BLaER1 treated with 17β-estradiol and CSF1 and Interleukin-3, amounts not matched to agents 10 nM and 100 nM (cell line): ENCODE data around the gene IMMP2L.

Source experiments
- H3K27ac ChIP-seq, 11 experiments: shearing (Covaris generic); formaldehyde crosslinking; 2 replicates each; pipeline ENCODE4 v1.8.1; 2022
- H3K27me3 ChIP-seq, 11 experiments: shearing (Covaris generic); formaldehyde crosslinking; 2 replicates each; pipeline ENCODE4 v1.8.1; 2022
- H3K36me3 ChIP-seq, 11 experiments: shearing (Covaris generic); formaldehyde crosslinking; 2 replicates each; pipeline ENCODE4 v1.8.1; 2022
- H3K4me1 ChIP-seq, 10 experiments: shearing (Covaris generic); formaldehyde crosslinking; 2 replicates each; pipeline ENCODE4 v1.8.1; 2022
- H3K4me2 ChIP-seq, 11 experiments: shearing (Covaris generic); formaldehyde crosslinking; 2 replicates each; pipeline ENCODE4 v1.8.1; 2022
- H3K4me3 ChIP-seq, 10 experiments: shearing (Covaris generic); formaldehyde crosslinking; 2 replicates each; pipeline ENCODE4 v1.8.1; 2022
- H3K9ac ChIP-seq, 11 experiments: shearing (Covaris generic); formaldehyde crosslinking; 2 replicates each; pipeline ENCODE4 v1.8.1; 2022
- H3K9me3 ChIP-seq, 11 experiments: shearing (Covaris generic); formaldehyde crosslinking; replicated peaks in 1 of 11; 2 replicates each; pipeline ENCODE4 v1.8.1; 2022
- H4K20me1 ChIP-seq, 11 experiments: shearing (Covaris generic); formaldehyde crosslinking; 2 replicates each; pipeline ENCODE4 v1.8.1; 2022
- Cebpa-rat ChIP-seq, 11 experiments: shearing (Covaris generic); IDR thresholded peaks; 2 replicates each; pipeline ENCODE4 v1.8.1; 2022

IMMP2L gene

GRCh38 chr7:111199643-111200042 lies 362.6 kb downstream of the IMMP2L start:
- no peak for TF ChIP-seq Cebpa-rat (IDR thresholded peaks at IDR 0.05)

GRCh38 chr7:111198255-111198654 lies 364.0 kb downstream of the IMMP2L start:
- no peaks in the 10 kb centered on the region for H4K20me1 ChIP-seq
- H3K36me3 ChIP-seq: no peaks in the 10 kb centered on the region
- peak overlapping the region in 3 of 11 experiments; percentile 6 to 50 (median 32); a peak in 5 of 22 replicates for H3K4me2 ChIP-seq
- no peak overlapping the region for H3K4me3 ChIP-seq
- no peak for TF ChIP-seq Cebpa-rat (IDR thresholded peaks at IDR 0.05)
- H3K27me3 ChIP-seq: no peaks in the 10 kb centered on the region
- H3K4me1 ChIP-seq: peaks cover 0 to 16% (median 0%) of the 10 kb centered on the region in 10 experiments; a peak in 3 of 20 replicates
- H3K9me3 ChIP-seq: 0 out of 22 replicates have a peak, but pooled peaks cover 0 to 3% (median 0%) of the 10 kb centered on the region in 11 experiments
- H3K9ac ChIP-seq: no peak overlapping the region
- no peak overlapping the region for H3K27ac ChIP-seq

More at GRCh38 chr7:111199643-111200042, 362.6 kb downstream of the IMMP2L start:
- H3K4me2 ChIP-seq: no peak overlapping the region
- no peak overlapping the region for H3K27ac ChIP-seq
- H3K4me3 ChIP-seq: no peak overlapping the region
- H3K27me3 ChIP-seq: no peaks in the 10 kb centered on the region
- H3K4me1 ChIP-seq: peaks cover 0 to 16% (median 0%) of the 10 kb centered on the region in 10 experiments; a peak in 3 of 20 replicates
- no peak overlapping the region for H3K9ac ChIP-seq
- no peaks in the 10 kb centered on the region for H3K36me3 ChIP-seq
- 0 out of 22 replicates have a peak, but pooled peaks cover 0 to 3% (median 0%) of the 10 kb centered on the region in 11 experiments for H3K9me3 ChIP-seq
- no peaks in the 10 kb centered on the region for H4K20me1 ChIP-seq

- H3K36me3 ChIP-seq: no peaks in the 10 kb centered on the region
- no peak overlapping the region for H3K9ac ChIP-seq
- no peaks in the 10 kb centered on the region for H3K27me3 ChIP-seq
- H3K9me3 ChIP-seq: no peaks in the 10 kb centered on the region
- no peaks in the 10 kb centered on the region for H4K20me1 ChIP-seq
- H3K27ac ChIP-seq: no peak overlapping the region
- peaks cover 0 to 16% (median 0%) of the 10 kb centered on the region in 10 experiments; a peak in 3 of 20 replicates for H3K4me1 ChIP-seq
- TF ChIP-seq Cebpa-rat (IDR thresholded peaks at IDR 0.05): no peak
- no peak overlapping the region for H3K4me3 ChIP-seq
- H3K4me2 ChIP-seq: no peak overlapping the region
Measured at GRCh38 chr7:111196655-111197054, 365.6 kb downstream of the IMMP2L start.

- Histone ChIP-seq H3K27ac (no peak overlapping the region), H3K27me3 (no peaks in the 10 kb centered on the region), H3K4me3 (no peak overlapping the region), H3K4me2 (no peak overlapping the region), H3K9me3 (peaks cover 0 to 7% (median 0%) of the 10 kb centered on the region in 11 experiments; a peak in 3 of 22 replicates), H4K20me1 (no peaks in the 10 kb centered on the region), H3K4me1 (peaks cover 0 to 8% (median 0%) of the 10 kb centered on the region in 10 experiments; a peak in 1 of 20 replicates), H3K36me3 (no peaks in the 10 kb centered on the region), H3K9ac (no peak overlapping the region)
- no peak for TF ChIP-seq Cebpa-rat (IDR thresholded peaks at IDR 0.05)
Measured at GRCh38 chr7:111192614-111193413, 369.5 kb downstream of the IMMP2L start.

GRCh38 chr7:111190804-111191203 lies 371.5 kb downstream of the IMMP2L start:
- Histone ChIP-seq H3K9me3 (peaks cover 0 to 7% (median 0%) of the 10 kb centered on the region in 11 experiments; a peak in 3 of 22 replicates), H3K4me2 (no peak overlapping the region), H3K4me1 (no peaks in the 10 kb centered on the region), H4K20me1 (no peaks in the 10 kb centered on the region; a peak in 1 of 22 replicates), H3K9ac (no peak overlapping the region), H3K27ac (no peak overlapping the region), H3K4me3 (no peak overlapping the region), H3K27me3 (no peaks in the 10 kb centered on the region), H3K36me3 (no peaks in the 10 kb centered on the region)
- no peak for TF ChIP-seq Cebpa-rat (IDR thresholded peaks at IDR 0.05)

- H3K4me1 ChIP-seq: no peaks in the 10 kb centered on the region
- no peaks in the 10 kb centered on the region for H3K36me3 ChIP-seq
- H3K9me3 ChIP-seq: peaks cover 0 to 13% (median 5%) of the 10 kb centered on the region in 11 experiments; a peak in 6 of 22 replicates
- TF ChIP-seq Cebpa-rat (IDR thresholded peaks at IDR 0.05): no peak
- no peaks in the 10 kb centered on the region; a peak in 1 of 22 replicates for H4K20me1 ChIP-seq
- no peak overlapping the region for H3K4me2 ChIP-seq
- no peak overlapping the region for H3K9ac ChIP-seq
- H3K27me3 ChIP-seq: no peaks in the 10 kb centered on the region
- no peak overlapping the region for H3K4me3 ChIP-seq
- H3K27ac ChIP-seq: no peak overlapping the region
Measured at GRCh38 chr7:111184987-111185386, 377.3 kb downstream of the IMMP2L start.

GRCh38 chr7:111183321-111183720 lies 379.0 kb downstream of the IMMP2L start:
- no peak for TF ChIP-seq Cebpa-rat (IDR thresholded peaks at IDR 0.05)
- H3K27me3 ChIP-seq: no peaks in the 10 kb centered on the region
- no peak overlapping the region for H3K9ac ChIP-seq
- no peaks in the 10 kb centered on the region; a peak in 1 of 22 replicates for H4K20me1 ChIP-seq
- H3K9me3 ChIP-seq: peaks cover 0 to 22% (median 5%) of the 10 kb centered on the region in 11 experiments; a peak in 9 of 22 replicates
- H3K27ac ChIP-seq: no peak overlapping the region
- H3K4me1 ChIP-seq: no peaks in the 10 kb centered on the region
- no peaks in the 10 kb centered on the region for H3K36me3 ChIP-seq
- H3K4me2 ChIP-seq: no peak overlapping the region
- no peak overlapping the region for H3K4me3 ChIP-seq

- H3K4me1 ChIP-seq: no peaks in the 10 kb centered on the region
- no peak overlapping the region for H3K9ac ChIP-seq
- H3K27ac ChIP-seq: no peak overlapping the region
- H3K27me3 ChIP-seq: no peaks in the 10 kb centered on the region
- H3K36me3 ChIP-seq: no peaks in the 10 kb centered on the region
- TF ChIP-seq Cebpa-rat (IDR thresholded peaks at IDR 0.05): no peak
- H3K4me3 ChIP-seq: no peak overlapping the region
- no peaks in the 10 kb centered on the region for H4K20me1 ChIP-seq
- H3K9me3 ChIP-seq: peaks cover 0 to 22% (median 5%) of the 10 kb centered on the region in 11 experiments; a peak in 8 of 22 replicates
- no peak overlapping the region for H3K4me2 ChIP-seq
Measured at GRCh38 chr7:111180338-111180737, 382.0 kb downstream of the IMMP2L start.

- Histone ChIP-seq H3K27ac (no peak overlapping the region), H3K27me3 (no peaks in the 10 kb centered on the region), H3K9me3 (peaks cover 0 to 11% (median 0%) of the 10 kb centered on the region in 11 experiments; a peak in 5 of 22 replicates), H3K9ac (no peak overlapping the region), H3K4me3 (no peak overlapping the region), H3K36me3 (no peaks in the 10 kb centered on the region), H3K4me1 (no peaks in the 10 kb centered on the region), H3K4me2 (no peak overlapping the region), H4K20me1 (no peaks in the 10 kb centered on the region)
- TF ChIP-seq Cebpa-rat (IDR thresholded peaks at IDR 0.05): no peak
Measured at GRCh38 chr7:111175908-111176441, 386.3 kb downstream of the IMMP2L start.
